Measurements from ENCODE around the gene PHF13. TPM values are rescaled to one million over a fixed set of nuclear protein-coding genes. Genes with fewer than 3 reads are reported as not detected.
A peak's percentile ranks its signal among the peaks of the same experiment; 100 is the strongest.

PHF13 gene
- polyA plus RNA-seq, 2 donors, result 8.4 to 9.0 TPM

DNA sequence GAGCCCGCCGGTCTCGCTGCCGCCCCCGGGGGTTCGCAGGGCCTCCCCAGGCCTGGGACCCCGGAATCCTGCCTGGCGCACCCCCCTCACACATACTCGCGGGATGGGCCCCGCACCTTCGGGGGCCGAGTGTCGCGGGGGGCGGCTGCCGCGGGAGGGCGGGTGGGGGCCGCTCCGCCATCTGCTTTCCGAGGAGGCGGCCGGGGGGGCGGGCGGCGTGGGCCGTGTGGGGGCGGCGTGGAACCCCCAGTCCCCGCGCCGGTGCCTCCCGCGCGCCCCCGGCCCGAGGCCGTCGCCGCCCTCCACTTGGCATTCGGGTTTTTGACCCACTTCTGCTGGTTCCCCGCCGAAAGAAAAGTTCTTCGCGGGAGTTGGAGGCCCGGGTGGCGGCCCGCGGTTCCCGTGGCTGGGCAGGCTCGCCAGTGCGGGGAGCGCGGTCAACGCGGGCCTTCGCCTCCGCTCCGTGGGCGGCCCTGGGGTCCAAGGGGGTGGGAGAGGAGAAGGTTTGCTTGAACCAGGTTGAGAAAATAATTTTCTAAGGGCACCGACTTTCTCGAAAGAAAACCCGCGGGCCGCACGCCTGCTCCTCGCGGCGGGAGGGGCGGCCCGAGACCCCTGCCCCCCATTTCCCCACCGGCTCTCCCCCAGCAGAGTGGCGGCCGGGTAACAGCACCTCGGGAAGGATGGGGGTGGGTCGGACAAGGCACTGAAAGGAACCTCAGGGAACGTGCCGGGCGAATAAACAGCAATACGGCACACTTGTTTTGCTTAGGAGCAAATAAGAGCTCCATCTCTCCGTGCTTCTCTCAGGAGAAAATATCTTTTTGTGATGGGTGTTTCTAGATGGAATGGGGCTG lies 1.6 kb downstream of the PHF13 start:
- Histone ChIP-seq H3K36me3 (ENCODE audit: control insufficient read depth in 2 of 2, insufficient read depth in 2 of 2, low read length in 1 of 2) (peaks cover 3 to 11% of the 10 kb centered on the region in 2 donors), H3K27me3 (ENCODE audit: control insufficient read depth in 1 of 2, insufficient read depth in 2 of 2, low read length in 2 of 2) (no peaks in the 10 kb centered on the region), H3K9me3 (ENCODE audit: control insufficient read depth in 2 of 2, insufficient read depth in 1 of 2, low read depth in 1 of 2, low read length in 1 of 2) (no peaks in the 10 kb centered on the region), H3K4me3 (ENCODE audit: low read depth in 1 of 2, low read length in 2 of 2) (peak overlapping the region; percentile 82 to 90), H3K27ac (ENCODE audit: low read depth in 2 of 2, low read length in 1 of 2) (peak overlapping the region; percentile 86 to 93), H3K4me1 (ENCODE audit: control insufficient read depth in 2 of 2, insufficient read depth in 2 of 2, low read length in 1 of 2) (peaks cover 0 to 2% of the 10 kb centered on the region in 2 donors)
- 1 to 2% methylated on average over 53 to 82 of the region's 82 CpGs for WGBS, 2 donors

DNA sequence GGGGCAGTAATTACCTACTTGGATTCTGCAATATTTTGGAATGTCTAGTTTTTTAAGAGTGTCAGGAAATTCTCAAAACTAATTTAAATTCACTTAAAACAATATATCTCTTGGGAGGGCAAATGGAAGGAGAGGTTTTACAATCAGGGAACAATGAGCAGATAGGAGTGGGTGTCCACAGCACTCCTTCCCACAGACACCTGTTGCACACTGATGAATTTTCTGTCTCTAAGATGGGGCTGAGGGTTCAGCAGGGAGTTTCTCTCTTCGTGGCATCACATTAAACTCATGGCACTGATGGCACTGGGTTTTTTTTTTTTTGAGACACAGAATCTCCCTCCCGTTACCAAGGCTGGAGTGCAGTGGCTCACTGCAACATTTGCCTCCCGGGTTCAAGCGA lies 5.5 kb downstream of the PHF13 start:
- Histone ChIP-seq H3K27ac (ENCODE audit: low read depth in 2 of 2, low read length in 1 of 2) (no peak overlapping the region), H3K9me3 (ENCODE audit: control insufficient read depth in 2 of 2, insufficient read depth in 1 of 2, low read depth in 1 of 2, low read length in 1 of 2) (no peaks in the 10 kb centered on the region), H3K27me3 (ENCODE audit: control insufficient read depth in 1 of 2, insufficient read depth in 2 of 2, low read length in 2 of 2) (no peaks in the 10 kb centered on the region), H3K4me1 (ENCODE audit: control insufficient read depth in 2 of 2, insufficient read depth in 2 of 2, low read length in 1 of 2) (no peaks in the 10 kb centered on the region), H3K4me3 (ENCODE audit: low read depth in 1 of 2, low read length in 2 of 2) (no peak overlapping the region), H3K36me3 (ENCODE audit: control insufficient read depth in 2 of 2, insufficient read depth in 2 of 2, low read length in 1 of 2) (peaks cover 9 to 33% of the 10 kb centered on the region in 2 donors)
- 95 to 97% methylated on average over 4 of the region's 4 CpGs for WGBS, 2 donors

DNA sequence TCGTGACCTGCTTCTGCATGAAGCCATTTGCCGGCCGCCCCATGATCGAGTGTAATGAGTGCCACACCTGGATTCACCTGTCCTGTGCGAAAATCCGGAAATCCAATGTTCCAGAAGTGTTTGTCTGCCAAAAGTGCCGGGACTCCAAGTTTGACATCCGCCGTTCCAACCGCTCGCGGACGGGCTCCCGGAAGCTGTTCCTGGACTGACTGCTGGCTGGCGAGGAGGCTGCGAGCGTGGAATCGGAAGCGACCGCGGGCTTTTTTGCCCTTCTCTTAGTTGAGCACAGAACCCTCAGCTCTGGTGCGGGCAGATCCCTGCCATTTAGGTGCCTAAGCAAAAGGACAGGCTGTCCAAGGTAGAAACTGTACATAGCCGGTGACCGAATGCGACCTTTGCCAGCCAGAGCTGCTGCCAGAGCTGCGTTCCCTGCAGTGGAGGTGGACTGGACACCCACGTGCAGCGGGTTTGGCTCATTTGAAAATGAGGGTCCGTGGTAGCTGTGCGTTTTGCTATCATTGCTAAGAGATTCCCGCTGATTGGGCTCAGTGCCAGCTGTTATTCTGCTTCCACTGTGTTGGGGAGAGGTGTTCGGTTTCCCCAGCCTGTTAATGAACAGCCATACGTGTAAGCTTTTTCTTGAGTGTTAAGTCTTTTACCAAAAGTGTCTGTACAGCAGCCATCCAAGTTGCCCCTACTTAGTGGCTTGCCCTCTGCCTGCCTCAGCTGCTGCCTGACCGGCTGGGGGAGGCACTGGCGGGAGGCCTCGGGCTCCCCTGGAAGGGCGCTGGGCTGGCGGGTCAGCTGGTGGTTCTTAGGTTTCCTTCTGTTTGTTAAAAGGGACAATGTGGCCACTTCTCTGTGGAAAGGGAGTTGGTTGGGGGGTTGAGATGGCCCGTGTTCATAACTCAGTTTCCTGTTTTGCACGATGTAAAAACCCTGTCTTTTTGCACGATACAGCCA lies 8.2 kb downstream of the PHF13 start:
- Histone ChIP-seq H3K9me3 (ENCODE audit: control insufficient read depth in 2 of 2, insufficient read depth in 1 of 2, low read depth in 1 of 2, low read length in 1 of 2) (no peaks in the 10 kb centered on the region), H3K4me3 (ENCODE audit: low read depth in 1 of 2, low read length in 2 of 2) (no peak overlapping the region), H3K27me3 (ENCODE audit: control insufficient read depth in 1 of 2, insufficient read depth in 2 of 2, low read length in 2 of 2) (no peaks in the 10 kb centered on the region), H3K27ac (ENCODE audit: low read depth in 2 of 2, low read length in 1 of 2) (no peak overlapping the region), H3K4me1 (ENCODE audit: control insufficient read depth in 2 of 2, insufficient read depth in 2 of 2, low read length in 1 of 2) (no peaks in the 10 kb centered on the region), H3K36me3 (ENCODE audit: control insufficient read depth in 2 of 2, insufficient read depth in 2 of 2, low read length in 1 of 2) (peaks cover 9 to 35% of the 10 kb centered on the region in 2 donors)
- 90% methylated on average over 41 of the region's 41 CpGs for WGBS, 2 donors

DNA sequence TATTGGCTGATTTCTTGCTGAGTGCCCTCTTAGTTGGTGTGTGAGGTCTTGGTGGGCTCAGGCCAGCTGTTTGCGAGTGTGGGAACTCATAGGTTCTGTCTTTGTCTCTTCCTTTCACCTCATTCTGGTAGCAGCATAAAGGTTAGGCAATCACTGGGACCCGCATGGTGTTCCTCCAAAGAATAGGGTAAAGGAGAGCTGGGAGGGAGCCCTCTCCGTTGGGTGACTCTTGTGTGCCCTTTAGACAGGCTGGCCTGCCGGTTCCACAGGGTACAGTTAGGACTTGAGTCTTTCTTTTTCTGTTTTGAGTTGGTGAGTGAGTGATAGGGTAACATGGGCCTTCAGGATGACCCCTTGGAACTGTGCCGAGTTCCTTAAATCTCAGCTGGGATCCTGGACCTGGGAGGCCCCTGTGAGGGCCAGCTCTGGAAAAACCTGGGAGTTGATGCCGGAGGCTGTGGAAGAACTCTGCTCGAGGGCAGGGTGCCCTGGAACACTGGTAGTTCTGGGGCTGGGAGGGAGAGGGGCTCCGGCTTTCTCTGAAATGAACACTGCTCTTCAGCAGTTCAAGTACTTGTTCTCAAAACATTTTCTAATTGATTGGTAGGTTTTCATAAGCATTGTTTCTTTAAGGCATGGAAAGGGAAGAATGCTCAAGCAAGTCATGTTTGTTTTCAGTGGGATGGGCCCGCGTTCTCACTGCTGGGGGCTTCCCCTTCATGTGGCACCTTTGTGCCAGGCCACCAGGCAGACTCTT lies 9.0 kb downstream of the PHF13 start:
- Histone ChIP-seq H3K27ac (ENCODE audit: low read depth in 2 of 2, low read length in 1 of 2) (peak overlapping the region in 1 of 2 donors; percentile 8), H3K4me3 (ENCODE audit: low read depth in 1 of 2, low read length in 2 of 2) (no peak overlapping the region), H3K4me1 (ENCODE audit: control insufficient read depth in 2 of 2, insufficient read depth in 2 of 2, low read length in 1 of 2) (no peaks in the 10 kb centered on the region), H3K27me3 (ENCODE audit: control insufficient read depth in 1 of 2, insufficient read depth in 2 of 2, low read length in 2 of 2) (no peaks in the 10 kb centered on the region), H3K9me3 (ENCODE audit: control insufficient read depth in 2 of 2, insufficient read depth in 1 of 2, low read depth in 1 of 2, low read length in 1 of 2) (no peaks in the 10 kb centered on the region), H3K36me3 (ENCODE audit: control insufficient read depth in 2 of 2, insufficient read depth in 2 of 2, low read length in 1 of 2) (peaks cover 9 to 34% of the 10 kb centered on the region in 2 donors)
- WGBS, 2 donors, result 81% methylated on average over 10 of the region's 10 CpGs

DNA sequence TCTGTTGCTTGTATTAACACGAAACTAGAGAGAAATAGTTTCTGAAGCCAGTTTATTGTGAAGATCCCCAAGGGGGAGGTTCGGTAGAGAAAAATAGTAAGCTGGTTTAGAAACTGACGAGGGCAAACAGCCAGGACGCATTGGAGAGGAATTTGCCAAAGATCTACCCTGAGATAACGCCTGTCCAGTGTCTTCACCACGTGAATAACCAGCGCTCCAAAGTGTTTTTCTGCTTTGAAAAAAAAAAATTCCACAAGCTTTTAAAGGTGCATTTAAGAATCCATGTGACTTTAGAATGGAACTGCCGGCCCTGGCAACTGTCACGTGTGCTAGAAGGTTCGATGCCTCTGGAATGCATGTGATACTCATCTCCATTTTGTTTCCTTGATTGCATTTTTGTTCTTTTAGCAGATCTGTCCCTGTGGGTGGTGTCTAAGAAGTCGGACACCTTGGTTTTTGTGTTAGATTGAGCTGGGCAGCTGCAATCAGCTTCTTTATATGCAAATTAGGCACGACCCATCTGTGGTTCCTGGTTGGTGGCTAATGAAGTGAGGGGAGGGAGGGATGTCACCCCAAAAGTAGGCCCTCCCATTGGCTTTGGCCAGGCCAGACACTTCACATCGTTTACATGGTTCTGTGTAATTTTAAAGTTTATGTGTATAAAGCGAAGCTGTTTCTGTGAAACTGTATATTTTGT lies 9.9 kb downstream of the PHF13 start:
- H3K36me3 ChIP-seq (ENCODE audit: control insufficient read depth in 2 of 2, insufficient read depth in 2 of 2, low read length in 1 of 2), result peaks cover 9 to 35% of the 10 kb centered on the region in 2 donors
- no peaks in the 10 kb centered on the region for H3K9me3 ChIP-seq (ENCODE audit: control insufficient read depth in 2 of 2, insufficient read depth in 1 of 2, low read depth in 1 of 2, low read length in 1 of 2)
- H3K4me3 ChIP-seq (ENCODE audit: low read depth in 1 of 2, low read length in 2 of 2), result no peak overlapping the region
- no peak overlapping the region for H3K27ac ChIP-seq (ENCODE audit: low read depth in 2 of 2, low read length in 1 of 2)
- no peaks in the 10 kb centered on the region for H3K4me1 ChIP-seq (ENCODE audit: control insufficient read depth in 2 of 2, insufficient read depth in 2 of 2, low read length in 1 of 2)
- H3K27me3 ChIP-seq (ENCODE audit: control insufficient read depth in 1 of 2, insufficient read depth in 2 of 2, low read length in 2 of 2), result no peaks in the 10 kb centered on the region
- 69 to 76% methylated on average over 14 of the region's 14 CpGs for WGBS, 2 donors

DNA sequence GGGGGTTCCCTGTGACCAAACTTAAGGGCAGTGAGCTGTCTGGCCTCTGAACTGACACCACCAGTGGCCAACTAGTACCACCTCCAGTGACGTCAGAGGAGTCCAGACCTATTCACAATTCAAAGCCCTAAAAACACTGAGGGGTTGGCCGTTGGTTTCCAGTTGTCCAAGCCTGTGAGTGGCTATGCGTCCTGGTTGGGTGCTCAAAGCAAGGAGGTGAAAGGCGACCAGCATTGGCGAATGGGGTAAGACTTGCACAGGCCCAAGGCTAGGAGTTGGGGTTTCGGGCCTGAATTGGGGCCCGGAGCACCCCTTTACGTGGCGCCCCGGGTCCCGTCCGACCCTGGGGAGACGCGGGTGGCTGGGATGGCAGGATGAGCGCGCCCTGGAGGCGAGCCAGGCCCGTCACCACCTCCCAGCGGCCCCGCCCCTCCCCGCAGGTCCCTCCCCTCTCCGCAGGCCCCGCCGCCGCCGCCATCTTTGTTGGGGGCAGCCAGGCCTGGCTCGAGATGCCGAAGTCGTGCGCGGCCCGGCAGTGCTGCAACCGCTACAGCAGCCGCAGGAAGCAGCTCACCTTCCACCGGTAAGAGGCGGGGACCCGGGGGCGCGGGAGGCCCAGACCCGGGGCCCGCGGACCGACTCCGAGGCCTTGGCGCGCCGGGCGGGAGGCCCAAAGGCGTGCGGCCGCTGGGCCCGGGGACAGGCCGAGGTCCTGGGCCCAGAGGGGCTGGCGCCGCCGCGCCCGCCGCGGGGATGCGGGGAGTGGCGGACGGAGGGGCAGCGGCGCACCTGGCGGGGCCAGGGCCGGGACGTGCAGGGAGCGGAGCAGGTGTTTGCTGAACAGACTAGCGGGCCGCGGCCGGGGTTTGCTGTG lies 11.4 kb downstream of the PHF13 start, which contains the start of gene THAP3:
Gene THAP3, plus strand, starts transcription at position 159 of the 874 bp plus-strand sequence. Its CDS starts 351 bp downstream, at position 510.
- Histone ChIP-seq H3K4me1 (ENCODE audit: control insufficient read depth in 2 of 2, insufficient read depth in 2 of 2, low read length in 1 of 2) (no peaks in the 10 kb centered on the region), H3K36me3 (ENCODE audit: control insufficient read depth in 2 of 2, insufficient read depth in 2 of 2, low read length in 1 of 2) (peaks cover 8 to 42% of the 10 kb centered on the region in 2 donors), H3K27ac (ENCODE audit: low read depth in 2 of 2, low read length in 1 of 2) (peak within 1 kb of the TSS; percentile 92 to 93), H3K4me3 (ENCODE audit: low read depth in 1 of 2, low read length in 2 of 2) (peak within 1 kb of the TSS; percentile 60 to 91), H3K27me3 (ENCODE audit: control insufficient read depth in 1 of 2, insufficient read depth in 2 of 2, low read length in 2 of 2) (no peaks in the 10 kb centered on the region), H3K9me3 (ENCODE audit: control insufficient read depth in 2 of 2, insufficient read depth in 1 of 2, low read depth in 1 of 2, low read length in 1 of 2) (no peaks in the 10 kb centered on the region)
- 2% methylated on average over 58 to 73 of the region's 73 CpGs for WGBS, 2 donors

DNA sequence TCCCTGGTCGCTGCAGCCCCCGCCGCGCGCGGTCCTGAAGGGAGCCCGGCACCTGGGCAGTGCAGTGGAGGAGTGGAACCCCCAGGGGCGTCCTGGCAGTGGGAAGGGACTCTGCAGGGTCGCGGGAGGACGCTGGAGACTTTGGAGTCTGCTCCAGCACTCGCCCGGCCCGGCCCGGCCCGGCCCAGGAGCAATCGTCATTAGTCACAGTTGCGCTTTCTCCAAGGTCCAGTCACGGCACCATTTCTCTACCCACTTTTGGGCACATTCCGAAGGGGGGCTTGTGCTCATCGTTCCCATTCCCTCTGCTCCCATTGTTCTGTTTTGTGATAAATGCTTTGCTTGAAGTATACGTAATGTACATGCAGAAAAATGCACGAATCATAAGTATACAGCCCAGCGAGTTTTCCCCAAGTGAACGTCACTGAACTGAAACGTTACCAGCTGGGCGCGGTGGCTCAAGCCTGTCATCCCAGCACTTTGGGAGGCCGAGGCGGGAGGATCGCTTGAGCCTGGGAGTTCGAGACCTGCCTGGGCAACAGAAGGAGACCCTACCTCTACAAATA lies 12.1 kb downstream of the PHF13 start:
- peaks cover 2 to 41% of the 10 kb centered on the region in 2 donors for H3K36me3 ChIP-seq (ENCODE audit: control insufficient read depth in 2 of 2, insufficient read depth in 2 of 2, low read length in 1 of 2)
- H3K4me3 ChIP-seq (ENCODE audit: low read depth in 1 of 2, low read length in 2 of 2), result peak overlapping the region; percentile 60 to 91
- WGBS, 2 donors, result 3 to 4% methylated on average over 31 to 32 of the region's 32 CpGs
- H3K27me3 ChIP-seq (ENCODE audit: control insufficient read depth in 1 of 2, insufficient read depth in 2 of 2, low read length in 2 of 2), result no peaks in the 10 kb centered on the region
- no peaks in the 10 kb centered on the region for H3K4me1 ChIP-seq (ENCODE audit: control insufficient read depth in 2 of 2, insufficient read depth in 2 of 2, low read length in 1 of 2)
- H3K9me3 ChIP-seq (ENCODE audit: control insufficient read depth in 2 of 2, insufficient read depth in 1 of 2, low read depth in 1 of 2, low read length in 1 of 2), result no peaks in the 10 kb centered on the region
- H3K27ac ChIP-seq (ENCODE audit: low read depth in 2 of 2, low read length in 1 of 2), result peak overlapping the region; percentile 92 to 93

DNA sequence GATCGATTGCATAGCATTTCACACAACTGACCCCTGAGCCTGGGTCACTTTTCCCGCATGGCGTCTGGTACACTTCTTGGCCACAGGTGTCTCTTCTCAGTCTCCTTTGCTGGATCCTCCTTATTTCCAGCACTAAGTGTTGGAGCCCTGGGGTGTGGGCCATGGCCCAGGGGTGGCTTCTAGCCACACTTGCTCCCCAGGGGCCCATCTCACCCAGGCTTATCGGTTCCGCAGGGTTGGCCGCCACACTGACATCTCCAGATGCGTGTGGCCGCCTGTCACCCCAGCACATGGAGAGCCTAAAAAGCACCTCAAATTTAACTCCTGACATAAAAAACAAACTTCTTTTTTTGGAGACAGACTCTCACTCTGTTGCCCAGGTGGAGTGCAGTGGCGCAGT lies 13.5 kb downstream of the PHF13 start:
- Histone ChIP-seq H3K4me1 (ENCODE audit: control insufficient read depth in 2 of 2, insufficient read depth in 2 of 2, low read length in 1 of 2) (no peaks in the 10 kb centered on the region), H3K36me3 (ENCODE audit: control insufficient read depth in 2 of 2, insufficient read depth in 2 of 2, low read length in 1 of 2) (peaks cover 2 to 28% of the 10 kb centered on the region in 2 donors), H3K9me3 (ENCODE audit: control insufficient read depth in 2 of 2, insufficient read depth in 1 of 2, low read depth in 1 of 2, low read length in 1 of 2) (no peaks in the 10 kb centered on the region), H3K4me3 (ENCODE audit: low read depth in 1 of 2, low read length in 2 of 2) (no peak overlapping the region), H3K27me3 (ENCODE audit: control insufficient read depth in 1 of 2, insufficient read depth in 2 of 2, low read length in 2 of 2) (no peaks in the 10 kb centered on the region), H3K27ac (ENCODE audit: low read depth in 2 of 2, low read length in 1 of 2) (no peak overlapping the region)
- WGBS, 2 donors, result 92 to 95% methylated on average over 9 of the region's 9 CpGs

All from esophagus (tissue), 2 donors.